K562 (cell line): ENCODE results near the gene CSTF1. TPM values are rescaled to one million over a fixed set of nuclear protein-coding genes. Genes with fewer than 3 reads are reported as not detected.
A peak's percentile ranks its signal among the peaks of the same experiment; 100 is the strongest.

Source experiments
- ADNP ChIP-seq: fragments of 200-800 bp; sonication (Bioruptor generic); IDR thresholded peaks from 2 replicates; pipeline ENCODE4 v1.6.1; 2016; ENCODE audit warnings: missing genetic modification characterization, missing compliant biosample characterization
- BHLHE40 ChIP-seq: IDR thresholded peaks from 2 replicates; pipeline ENCODE4 v1.6.1; 2011; ENCODE audit warnings: low read length, improper control_type of control experiment
- CXXC5 ChIP-seq: fragments of 250-450 bp; sonication (Bioruptor Pico); IDR thresholded peaks from 2 replicates; pipeline ENCODE4 v1.8.0; 2022; ENCODE audit warnings: inconsistent platforms, mild to moderate bottlenecking, moderate library complexity
- EP300 ChIP-seq: IDR thresholded peaks from 2 replicates; pipeline ENCODE4 v1.6.1; 2012; ENCODE audit warnings: low read length, improper control_type of control experiment
- ESRRA ChIP-seq: fragments of 450-650 bp; IDR thresholded peaks from 2 replicates; pipeline ENCODE4 v1.6.1; 2014; ENCODE audit warnings: low read depth, mild to moderate bottlenecking, moderate library complexity, borderline replicate concordance
- FOS ChIP-seq: IDR thresholded peaks from 3 replicates; pipeline ENCODE4 v1.6.1; 2011; ENCODE audit not compliant: insufficient read length; ENCODE audit errors: extremely low read depth
- HDAC2 ChIP-seq: fragments of 450-650 bp; IDR thresholded peaks from 2 replicates; pipeline ENCODE4 v1.6.1; 2016; ENCODE audit warnings: mild to moderate bottlenecking
- HDAC8 ChIP-seq: fragments of 450-650 bp; IDR thresholded peaks from 2 replicates; pipeline ENCODE4 v1.6.1; 2016; ENCODE audit warnings: mild to moderate bottlenecking, missing genetic modification characterization, moderate library complexity, missing compliant biosample characterization
- KLF6 ChIP-seq: fragments of 250-450 bp; sonication (Bioruptor Pico); IDR thresholded peaks from 2 replicates; pipeline ENCODE4 v1.4.0; 2020; ENCODE audit warnings: mild to moderate bottlenecking, moderate library complexity, borderline replicate concordance
- MECOM ChIP-seq: fragments of 250-450 bp; sonication (Bioruptor Pico); IDR thresholded peaks from 2 replicates; pipeline ENCODE4 v1.8.0; 2022; ENCODE audit warnings: inconsistent platforms
- NFE2L1 ChIP-seq: fragments of 450-650 bp; IDR thresholded peaks from 2 replicates; pipeline ENCODE4 v1.6.1; 2016; ENCODE audit warnings: missing genetic modification characterization, low read depth, mild to moderate bottlenecking, missing compliant biosample characterization, moderate library complexity, borderline replicate concordance
- POLR2AphosphoS5 ChIP-seq: IDR thresholded peaks from 2 replicates; pipeline ENCODE4 v1.6.1; 2011; ENCODE audit warnings: mild to moderate bottlenecking, low read depth, low read length, moderate library complexity; ENCODE audit not compliant: control insufficient read depth, insufficient read depth
- PYGO2 ChIP-seq: fragments of 450-650 bp; IDR thresholded peaks from 2 replicates; pipeline ENCODE4 v1.6.1; 2016; ENCODE audit warnings: mild to moderate bottlenecking, missing genetic modification characterization, moderate library complexity, missing compliant biosample characterization
- RAD51 ChIP-seq: fragments of 450-650 bp; IDR thresholded peaks from 2 replicates; pipeline ENCODE4 v1.7.1; 2016; ENCODE audit warnings: low read depth, mild to moderate bottlenecking, borderline replicate concordance
- RBM25 ChIP-seq: fragments of 200-400 bp; formaldehyde crosslinking; IDR thresholded peaks from 2 replicates; pipeline ENCODE4 v1.6.1; 2018; ENCODE audit warnings: low read length, low read depth, moderate library complexity; ENCODE audit not compliant: severe bottlenecking
- TCF7 ChIP-seq: sonication (generic); IDR thresholded peaks from 2 replicates; pipeline ENCODE4 v1.6.1; 2016; ENCODE audit warnings: antibody characterized with exemption, borderline replicate concordance
- TCF7L2 ChIP-seq: fragments of 150-350 bp; IDR thresholded peaks from 2 replicates; pipeline ENCODE4 v1.6.1; 2016; ENCODE audit warnings: low read depth, mild to moderate bottlenecking, low read length, moderate library complexity
- TGIF2 ChIP-seq: sonication (generic); formaldehyde crosslinking; IDR thresholded peaks from 2 replicates; pipeline ENCODE4 v1.8.1; 2022; ENCODE audit warnings: mild to moderate bottlenecking, missing genetic modification reagents, moderate library complexity
- ZBED1 ChIP-seq: IDR thresholded peaks from 2 replicates; pipeline ENCODE4 v1.6.1; 2014
- ZBTB8A ChIP-seq: fragments of 450-650 bp; IDR thresholded peaks from 2 replicates; pipeline ENCODE4 v1.6.1; 2018; ENCODE audit warnings: mild to moderate bottlenecking, moderate library complexity; ENCODE audit not compliant: partially characterized antibody
- ZNF785 ChIP-seq: fragments of 250-450 bp; sonication (Bioruptor Pico); IDR thresholded peaks from 2 replicates; pipeline ENCODE4 v1.4.0; 2020; ENCODE audit warnings: mild to moderate bottlenecking
- polyA plus RNA-seq, 8 experiments: library from polyadenylated mRNA; depleted of rRNA in 4 of 8; stranded (reverse) in 5 of 8; unstranded in 3 of 8; fragments of >200 nt; fragmentation: Nextera tagmentation in 2 of 8; fragmentation: Illumina TruSeq in 1 of 8; extraction: Ambion mirVana in 2 of 8; extraction: Trizol in 1 of 8; gene quantifications; 2 replicates each; pipeline versions ENCODE4 v1.2.1 to v1.2.3, GENCODE V29; 2011 to 2014; ENCODE audit warnings: inconsistent platforms in 1 of 8, missing spikeins in 1 of 8
- total RNA-seq, 7 experiments: library from RNA; depleted of rRNA in 6 of 7; stranded (reverse); fragments of >200 nt in 6 of 7; fragmentation: Illumina TruSeq in 2 of 7; extraction: Trizol in 2 of 7; gene quantifications; 2 replicates each; pipeline versions ENCODE4 v1.2.1 to v1.2.3, GENCODE V29; 2011 to 2021; ENCODE audit warnings: low replicate concordance in 1 of 7
- TF ChIP-seq, protein P1 (sequence below): fragments of 250-450 bp; sonication (Bioruptor Pico); IDR thresholded peaks from 2 replicates; pipeline ENCODE4 v1.8.0; 2022; ENCODE audit warnings: inconsistent platforms
- TF ChIP-seq, protein P2 (sequence below): fragments of 250-450 bp; sonication (Bioruptor Pico); IDR thresholded peaks from 2 replicates; pipeline ENCODE4 v1.6.1; 2021; ENCODE audit warnings: mild to moderate bottlenecking
- TF ChIP-seq, protein P3 (sequence below): sonication (generic); formaldehyde crosslinking; IDR thresholded peaks from 2 replicates; pipeline ENCODE4 v1.8.1; 2023; ENCODE audit warnings: mild to moderate bottlenecking, missing genetic modification reagents, moderate library complexity
- TF ChIP-seq, protein P4 (sequence below), 2 experiments: fragments of 450-650 bp in 1 of 2; sonication (generic) in 1 of 2; formaldehyde crosslinking in 1 of 2; IDR thresholded peaks in 1 of 2; conservative IDR thresholded peaks in 1 of 2; 2 replicates each; pipeline versions ENCODE4 v1.6.1 to v1.8.1; 2016 to 2023; ENCODE audit warnings: mild to moderate bottlenecking in 2 of 2, moderate library complexity in 2 of 2, inconsistent platforms in 1 of 2, missing genetic modification reagents in 1 of 2

The CSTF1 gene
- total and polyA plus RNA-seq, 9 of the 15 experiments (the other 6 are each of a cell fraction or from before 2014, with no cell fraction given) = 30.8 to 110 (median 53.4) TPM

DNA sequence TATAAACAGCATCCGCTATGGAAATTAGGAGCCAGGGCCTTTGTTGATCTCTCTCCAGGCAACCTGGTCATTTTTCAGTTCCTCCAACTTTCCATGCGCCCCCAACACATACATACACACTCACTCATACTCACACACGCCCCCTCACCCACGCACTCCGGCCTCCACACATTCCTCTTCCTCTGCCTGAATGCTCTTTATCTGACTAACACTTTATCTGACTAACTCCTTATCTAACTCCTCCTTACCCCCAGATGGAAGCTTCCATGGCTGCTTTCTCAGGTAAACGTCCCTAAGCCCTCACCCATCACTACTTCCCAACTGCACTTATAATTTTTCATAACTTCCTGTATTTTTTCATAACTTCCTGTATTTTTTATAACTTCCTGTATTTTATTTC, 37.1 kb downstream of the CSTF1 start (continued):
- TF ChIP-seq, protein P1, sequence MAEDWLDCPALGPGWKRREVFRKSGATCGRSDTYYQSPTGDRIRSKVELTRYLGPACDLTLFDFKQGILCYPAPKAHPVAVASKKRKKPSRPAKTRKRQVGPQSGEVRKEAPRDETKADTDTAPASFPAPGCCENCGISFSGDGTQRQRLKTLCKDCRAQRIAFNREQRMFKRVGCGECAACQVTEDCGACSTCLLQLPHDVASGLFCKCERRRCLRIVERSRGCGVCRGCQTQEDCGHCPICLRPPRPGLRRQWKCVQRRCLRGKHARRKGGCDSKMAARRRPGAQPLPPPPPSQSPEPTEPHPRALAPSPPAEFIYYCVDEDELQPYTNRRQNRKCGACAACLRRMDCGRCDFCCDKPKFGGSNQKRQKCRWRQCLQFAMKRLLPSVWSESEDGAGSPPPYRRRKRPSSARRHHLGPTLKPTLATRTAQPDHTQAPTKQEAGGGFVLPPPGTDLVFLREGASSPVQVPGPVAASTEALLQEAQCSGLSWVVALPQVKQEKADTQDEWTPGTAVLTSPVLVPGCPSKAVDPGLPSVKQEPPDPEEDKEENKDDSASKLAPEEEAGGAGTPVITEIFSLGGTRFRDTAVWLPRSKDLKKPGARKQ (CRISPR knock-in tag) = no peak
- TF ChIP-seq ADNP (tag) = no peak
- TF ChIP-seq PYGO2 (tag) = no peak
- no peak for TF ChIP-seq BHLHE40
- peak; percentile 82; the same call in 1 of the 2 replicates for TF ChIP-seq EP300
- TF ChIP-seq, protein P2, sequence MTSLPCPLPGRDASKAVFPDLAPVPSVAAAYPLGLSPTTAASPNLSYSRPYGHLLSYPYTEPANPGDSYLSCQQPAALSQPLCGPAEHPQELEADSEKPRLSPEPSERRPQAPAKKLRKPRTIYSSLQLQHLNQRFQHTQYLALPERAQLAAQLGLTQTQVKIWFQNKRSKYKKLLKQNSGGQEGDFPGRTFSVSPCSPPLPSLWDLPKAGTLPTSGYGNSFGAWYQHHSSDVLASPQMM = no peak
- no peak for TF ChIP-seq HDAC8 (tag)
- TF ChIP-seq ZNF785 (CRISPR knock-in tag) = no peak
- TF ChIP-seq TCF7 = no peak
- TF ChIP-seq FOS = no peak
- no peak for TF ChIP-seq MECOM (CRISPR knock-in tag)
- TF ChIP-seq, protein P3, sequence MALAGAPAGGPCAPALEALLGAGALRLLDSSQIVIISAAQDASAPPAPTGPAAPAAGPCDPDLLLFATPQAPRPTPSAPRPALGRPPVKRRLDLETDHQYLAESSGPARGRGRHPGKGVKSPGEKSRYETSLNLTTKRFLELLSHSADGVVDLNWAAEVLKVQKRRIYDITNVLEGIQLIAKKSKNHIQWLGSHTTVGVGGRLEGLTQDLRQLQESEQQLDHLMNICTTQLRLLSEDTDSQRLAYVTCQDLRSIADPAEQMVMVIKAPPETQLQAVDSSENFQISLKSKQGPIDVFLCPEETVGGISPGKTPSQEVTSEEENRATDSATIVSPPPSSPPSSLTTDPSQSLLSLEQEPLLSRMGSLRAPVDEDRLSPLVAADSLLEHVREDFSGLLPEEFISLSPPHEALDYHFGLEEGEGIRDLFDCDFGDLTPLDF = no peak
- TF ChIP-seq TCF7L2 = no peak
- no peak for TF ChIP-seq ESRRA
- TF ChIP-seq, protein P4, sequence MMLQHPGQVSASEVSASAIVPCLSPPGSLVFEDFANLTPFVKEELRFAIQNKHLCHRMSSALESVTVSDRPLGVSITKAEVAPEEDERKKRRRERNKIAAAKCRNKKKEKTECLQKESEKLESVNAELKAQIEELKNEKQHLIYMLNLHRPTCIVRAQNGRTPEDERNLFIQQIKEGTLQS (IDR thresholded peaks at IDR 0.05) = no peak
- TF ChIP-seq, protein P4 (CRISPR knock-in tag; conservative IDR thresholded peaks at IDR 0.05) = no peak
- TF ChIP-seq POLR2AphosphoS5 = peak; percentile 47; the same call in 1 of the 2 replicates
- 0 out of 2 replicates have a peak, but pooled peaks have one; percentile 23 for TF ChIP-seq HDAC2
- no peak for TF ChIP-seq ZBED1
- no peak for TF ChIP-seq TGIF2 (CRISPR knock-in tag)
- no peak for TF ChIP-seq RAD51
- TF ChIP-seq NFE2L1 (tag) = no peak
- TF ChIP-seq KLF6 (CRISPR knock-in tag) = no peak
- TF ChIP-seq ZBTB8A = no peak
- 0 out of 2 replicates have a peak, but pooled peaks have one; percentile 26 for TF ChIP-seq CXXC5 (CRISPR knock-in tag)
- no peak for TF ChIP-seq RBM25
